Retina (tissue), 1 donor: ENCODE measurements around the gene SLC38A1.
A peak's percentile ranks its signal among the peaks of the same experiment; 100 is the strongest.

ENCODE experiments used
- DNase-seq: peaks from one replicate; pipeline ENCODE4 v3.0.0-alpha.2; 2016

The SLC38A1 gene

DNA sequence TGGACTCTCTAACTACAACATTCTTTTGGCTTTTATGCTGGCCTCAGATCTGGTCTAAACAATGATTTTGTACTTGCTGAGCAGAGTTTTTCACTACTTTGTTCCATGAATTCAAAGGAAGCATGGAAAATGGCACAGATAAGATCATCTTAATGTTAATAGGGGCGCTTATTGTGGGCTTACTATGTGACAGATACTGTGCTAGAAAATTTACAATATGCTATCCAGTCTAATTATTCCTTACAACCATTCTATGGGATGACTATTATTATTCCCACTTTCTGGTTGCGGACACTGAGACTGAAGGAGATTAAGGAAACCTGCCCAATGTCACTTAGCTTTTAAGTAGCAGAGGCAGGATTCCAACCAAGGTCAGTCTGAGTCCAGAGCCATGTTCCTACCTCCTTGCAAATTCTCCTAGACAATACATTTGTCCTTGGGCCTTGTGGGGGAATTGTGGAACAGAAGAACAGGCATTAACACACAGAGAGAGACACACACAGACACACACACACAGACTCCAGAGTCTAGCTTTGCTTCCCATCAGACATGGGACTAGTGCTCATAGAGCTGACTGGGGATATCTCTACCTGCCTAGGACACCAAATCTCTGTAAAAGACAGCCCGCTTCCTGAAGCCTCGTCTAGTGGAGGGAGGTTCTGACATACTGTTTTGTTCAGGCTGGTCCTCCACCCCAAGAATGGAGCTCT lies 107.7 kb downstream of the SLC38A1 start:
- no peak for DNase-seq

DNA sequence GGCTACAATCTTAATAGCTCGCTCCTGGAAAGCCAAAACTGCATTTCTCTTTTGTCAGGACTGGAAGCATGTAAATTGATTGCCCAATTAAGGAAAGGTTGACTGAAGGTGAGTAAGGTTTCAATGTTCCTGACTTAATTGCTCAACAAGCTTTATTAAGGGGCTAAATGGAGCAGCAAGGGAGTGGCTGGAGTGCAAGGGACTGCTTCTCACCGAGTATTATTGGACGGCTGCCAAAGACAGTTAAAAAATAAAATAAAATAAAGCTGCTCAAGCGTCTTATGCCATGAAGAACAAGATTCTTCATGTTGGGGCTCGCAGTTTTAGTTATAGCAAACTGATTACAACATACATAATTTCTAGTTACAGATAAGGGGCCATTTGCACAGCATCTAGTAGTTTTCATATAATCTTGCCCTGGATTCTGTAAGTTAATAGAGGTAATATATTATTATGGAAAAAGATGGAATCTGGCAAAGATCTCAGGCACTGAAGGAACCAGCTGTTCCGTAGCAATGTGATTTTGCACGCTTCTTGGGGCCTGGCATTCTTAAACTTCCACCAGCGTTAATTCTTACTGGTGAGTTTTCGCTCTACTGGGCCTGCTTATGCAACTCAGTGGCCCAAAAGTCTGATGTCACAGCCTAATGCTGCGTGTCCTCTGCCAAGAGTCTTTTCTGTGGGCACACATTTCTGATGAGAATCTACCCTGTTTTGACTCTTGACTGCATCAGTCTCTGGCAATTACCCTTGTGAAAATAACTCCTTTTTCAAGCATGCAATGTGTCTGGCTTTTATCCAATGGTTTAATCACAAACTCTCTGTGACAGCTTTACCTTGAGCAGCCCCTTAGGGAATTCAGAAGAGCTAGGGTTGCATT lies 108.5 kb downstream of the SLC38A1 start:
- peak; percentile 40 for DNase-seq

DNA sequence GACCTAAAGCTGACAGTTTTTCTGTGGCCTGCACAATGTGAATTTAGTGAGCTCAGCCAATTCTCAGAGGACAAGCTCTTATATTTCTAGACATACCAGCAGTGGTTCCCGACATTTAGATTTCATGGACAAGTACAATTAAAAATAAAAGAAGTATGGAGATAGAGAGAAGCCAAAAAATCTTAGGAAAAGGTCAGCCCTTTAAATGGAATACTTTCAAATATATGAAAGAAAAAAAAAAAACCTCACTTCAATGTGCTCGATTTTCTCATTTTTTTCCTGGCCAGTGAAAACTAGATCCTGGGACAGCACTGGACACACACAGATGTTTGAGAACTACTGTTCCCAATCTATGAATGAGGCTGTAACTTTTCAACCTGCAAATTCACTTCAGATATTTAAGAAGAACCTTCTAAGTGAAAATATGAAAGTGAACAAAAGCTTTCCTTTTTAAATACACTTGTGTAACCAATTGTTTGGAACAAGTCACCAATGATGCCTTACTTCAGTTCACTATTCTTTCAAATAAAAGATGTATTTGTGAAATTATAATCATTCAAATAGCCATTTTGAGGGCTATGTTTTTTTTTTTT lies 109.4 kb downstream of the SLC38A1 start:
- DNase-seq = no peak

DNA sequence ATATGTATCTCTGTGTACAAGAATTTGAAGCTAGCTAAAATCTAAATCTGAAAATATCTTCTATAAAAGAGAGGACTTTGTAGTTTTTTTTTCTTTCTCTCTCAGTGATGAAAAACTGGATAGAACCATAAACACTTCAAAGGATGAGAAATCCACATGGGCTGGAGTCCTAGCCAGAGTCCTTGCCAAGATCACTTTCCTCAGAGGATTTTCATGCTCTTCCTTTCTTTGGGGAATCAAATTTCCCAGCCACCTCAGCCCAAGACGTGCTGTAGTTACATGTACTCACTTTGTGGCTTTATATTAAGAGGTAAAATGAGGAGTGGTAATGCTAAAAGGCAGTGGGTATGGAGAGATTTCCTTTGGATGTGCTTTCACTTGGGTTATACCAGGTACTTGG lies 110.3 kb downstream of the SLC38A1 start:
- DNase-seq = no peak

GRCh38 chr12:46154221-46154985 lies 114.4 kb downstream of the SLC38A1 start:
- no peak for DNase-seq

DNA sequence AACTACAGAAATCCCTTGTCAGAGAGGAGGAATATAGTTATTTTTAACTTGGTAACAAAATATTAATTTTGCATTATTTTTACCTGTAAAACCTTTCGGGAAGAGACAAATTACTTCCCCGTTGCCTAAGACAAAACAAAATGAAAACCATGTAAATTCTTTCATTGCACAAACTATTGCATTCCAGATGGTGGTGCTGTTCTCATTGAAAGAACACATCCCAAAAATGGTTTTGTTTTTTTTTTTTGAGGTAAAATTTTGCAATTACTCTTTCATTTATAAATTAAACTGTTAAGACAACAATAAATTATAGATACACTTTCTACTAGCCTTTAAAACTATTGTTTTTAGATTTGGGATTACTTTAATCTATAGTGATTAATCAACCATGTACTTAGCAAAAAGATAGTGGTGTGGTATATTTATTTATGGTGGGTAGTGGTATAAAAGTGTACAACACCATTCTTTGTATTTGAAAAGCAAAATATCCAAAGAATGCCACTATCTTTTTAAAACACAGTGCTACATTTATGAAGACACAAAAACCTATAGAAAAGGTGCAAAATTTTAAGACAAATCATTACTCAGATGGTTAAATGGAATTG lies 115.5 kb downstream of the SLC38A1 start:
- no peak for DNase-seq

GRCh38 chr12:46152456-46152855 lies 116.4 kb downstream of the SLC38A1 start:
- DNase-seq = no peak

DNA sequence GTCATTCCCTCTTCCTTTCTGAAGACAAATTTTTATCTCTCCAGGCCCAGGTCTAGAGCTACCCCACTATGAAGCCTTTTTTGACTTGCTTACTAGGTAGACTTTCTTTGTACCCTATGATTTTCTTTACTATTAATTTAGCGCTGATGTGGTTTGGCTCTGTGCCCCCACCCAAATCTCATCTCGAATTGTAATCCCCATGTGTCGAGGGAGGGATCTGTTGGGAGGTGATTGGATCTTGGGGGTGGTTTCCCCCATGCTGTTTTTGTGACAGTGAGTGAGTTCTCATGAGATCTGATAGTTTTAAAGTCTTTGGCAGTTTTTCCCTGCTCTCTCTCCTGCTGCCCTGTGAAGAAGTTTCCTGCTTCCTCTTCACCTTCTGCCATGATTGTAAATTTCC lies 118.1 kb downstream of the SLC38A1 start:
- DNase-seq = no peak

DNA sequence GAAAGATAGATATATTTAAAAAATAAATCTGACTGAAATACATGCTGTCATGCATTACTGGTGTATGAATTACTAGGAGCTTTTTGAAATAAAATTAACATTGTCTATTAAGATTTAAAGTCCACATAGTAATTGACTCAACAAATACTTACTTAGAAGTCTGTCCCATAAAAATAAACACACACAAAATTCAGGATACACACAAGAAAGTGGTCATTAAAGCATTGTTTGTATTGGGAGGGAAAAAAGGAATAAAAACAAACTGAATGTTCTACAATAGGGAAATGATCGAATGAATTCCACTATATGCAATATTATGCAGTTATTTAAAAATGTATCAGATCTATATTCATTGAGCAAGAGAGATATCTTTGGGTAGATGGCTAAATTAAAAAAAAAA lies 118.9 kb downstream of the SLC38A1 start:
- DNase-seq = no peak

DNA sequence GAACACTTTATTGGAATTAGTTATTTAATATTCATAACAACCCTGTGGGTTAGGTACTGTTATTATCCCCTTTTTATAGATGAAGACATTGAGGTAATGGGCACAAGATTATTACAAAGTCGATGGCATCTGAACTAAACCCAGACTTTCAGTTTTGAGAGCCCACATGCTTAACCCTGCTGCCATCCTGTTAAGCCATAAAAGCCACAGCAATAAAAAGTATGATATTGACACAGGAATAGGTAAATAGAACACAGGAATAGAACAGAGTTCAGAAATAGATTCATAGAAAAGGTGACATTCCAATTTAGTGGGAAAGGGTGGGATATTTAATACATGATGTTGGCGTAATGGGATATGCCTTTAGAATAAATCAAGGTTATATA lies 119.8 kb downstream of the SLC38A1 start:
- DNase-seq = no peak

DNA sequence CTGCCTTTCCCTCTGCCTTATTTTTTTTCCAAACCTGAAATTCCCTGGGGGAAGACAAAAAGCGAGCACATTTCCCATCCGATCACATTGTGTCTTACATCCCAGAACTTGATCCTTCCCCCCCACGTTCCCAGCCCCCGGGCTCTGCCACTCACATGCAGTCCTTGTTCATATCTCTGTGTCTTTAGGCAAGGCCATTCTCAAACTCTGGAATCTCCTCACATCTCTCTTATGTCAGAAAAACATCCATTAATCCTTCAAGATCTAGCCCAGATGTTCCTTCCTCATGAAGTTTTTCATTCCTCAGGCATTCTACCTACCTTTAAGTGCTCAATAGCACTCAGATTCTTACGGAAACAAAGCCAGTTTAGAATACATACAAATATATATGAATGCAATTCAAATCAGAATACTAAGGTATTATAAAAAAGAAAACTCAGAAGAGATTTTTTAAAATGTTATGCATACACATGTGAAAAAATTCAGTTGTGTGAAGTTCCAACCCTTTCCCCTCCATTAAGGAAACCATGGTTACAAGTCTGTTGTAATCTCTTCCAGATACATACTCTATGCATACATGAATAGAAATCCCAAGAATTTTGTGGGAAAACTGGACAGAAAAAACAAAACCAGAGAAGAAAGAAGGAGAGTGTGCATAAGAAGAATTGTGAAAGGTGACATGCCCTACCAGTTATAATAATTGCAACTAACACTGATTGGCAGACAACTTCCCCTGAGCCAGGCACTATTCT lies 120.3 kb downstream of the SLC38A1 start:
- no peak for DNase-seq

DNA sequence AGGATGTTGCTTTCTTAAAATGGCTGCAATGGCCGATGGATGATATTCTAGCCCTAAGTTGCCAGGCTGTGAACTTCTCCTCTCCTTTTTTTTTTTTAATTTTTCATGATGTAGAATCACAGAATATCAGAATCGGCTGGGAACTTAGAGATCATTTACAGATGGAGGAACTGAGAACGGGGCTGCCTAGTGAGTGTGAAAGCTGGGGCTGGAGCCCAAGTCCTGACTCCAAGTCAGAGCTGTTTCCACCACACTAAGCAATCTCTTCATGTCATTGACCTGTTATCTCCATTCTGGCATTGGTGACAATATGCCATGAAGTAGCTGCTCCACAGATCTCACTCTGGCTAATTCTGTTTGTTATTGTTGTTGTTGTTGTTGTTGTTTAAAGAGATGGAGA lies 121.7 kb downstream of the SLC38A1 start:
- DNase-seq = no peak

- DNase-seq = no peak
These were observed 123.0 kb downstream of the SLC38A1 start for GRCh38 chr12:46145881-46146280.

DNA sequence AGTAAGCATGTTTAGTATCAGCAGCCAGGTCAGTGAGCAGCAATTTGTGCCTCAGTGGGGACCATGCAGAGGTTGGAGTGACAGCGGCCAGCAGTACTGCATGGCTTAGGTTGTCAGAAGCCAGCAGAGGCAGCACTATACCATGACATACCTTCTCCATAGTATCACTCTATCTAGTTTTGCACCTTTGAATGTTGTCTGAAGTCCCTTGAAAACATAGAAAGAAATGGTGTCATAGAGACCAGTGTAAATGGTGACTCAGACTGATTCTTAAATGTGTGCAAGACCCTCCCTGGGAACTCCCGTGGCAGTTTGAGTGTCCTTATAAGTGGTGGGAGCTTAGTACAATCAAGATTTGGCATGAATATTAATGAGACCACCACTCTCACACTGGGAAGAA lies 124.4 kb downstream of the SLC38A1 start:
- no peak for DNase-seq

DNA sequence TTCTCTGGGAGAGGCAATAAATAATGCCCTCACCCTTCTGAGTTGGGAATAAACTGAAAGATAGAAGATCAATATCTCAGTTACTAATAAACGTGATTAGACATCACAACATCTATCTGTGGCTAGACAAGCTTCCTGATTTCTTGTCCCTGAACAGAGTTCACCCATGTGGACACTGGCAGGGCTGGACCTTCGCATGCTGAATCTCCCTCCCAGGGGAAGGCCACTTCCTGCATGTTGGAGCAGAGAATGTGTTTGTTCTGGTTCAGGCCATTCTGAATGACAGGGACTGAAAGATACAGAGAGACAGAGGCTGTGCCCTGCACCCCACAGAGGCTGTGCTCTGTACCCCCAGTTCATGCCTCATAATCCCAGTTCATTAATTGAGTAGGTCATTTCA lies 132.6 kb downstream of the SLC38A1 start:
- no peak for DNase-seq

- no peak for DNase-seq
These were observed 133.1 kb downstream of the SLC38A1 start for GRCh38 chr12:46135750-46136149.

DNA sequence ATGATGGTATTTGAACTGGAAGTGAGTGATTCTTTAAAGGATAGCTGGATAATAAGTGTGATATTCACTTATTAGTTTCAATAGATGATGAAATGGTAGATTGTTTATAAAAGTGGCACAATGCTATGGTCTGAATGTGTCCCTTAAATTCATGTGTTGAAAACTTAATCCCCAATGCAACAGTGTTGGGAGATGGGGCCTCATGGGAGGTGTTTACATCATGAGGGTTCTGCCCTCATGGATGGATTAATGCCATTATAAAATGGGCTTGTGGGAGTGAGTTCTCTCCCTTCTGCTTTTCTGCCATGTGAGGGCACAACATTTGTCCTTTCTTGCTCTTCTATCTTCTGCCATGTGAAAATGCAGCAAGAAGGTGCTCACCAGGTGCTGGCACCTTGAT lies 134.0 kb downstream of the SLC38A1 start:
- DNase-seq = no peak

DNA sequence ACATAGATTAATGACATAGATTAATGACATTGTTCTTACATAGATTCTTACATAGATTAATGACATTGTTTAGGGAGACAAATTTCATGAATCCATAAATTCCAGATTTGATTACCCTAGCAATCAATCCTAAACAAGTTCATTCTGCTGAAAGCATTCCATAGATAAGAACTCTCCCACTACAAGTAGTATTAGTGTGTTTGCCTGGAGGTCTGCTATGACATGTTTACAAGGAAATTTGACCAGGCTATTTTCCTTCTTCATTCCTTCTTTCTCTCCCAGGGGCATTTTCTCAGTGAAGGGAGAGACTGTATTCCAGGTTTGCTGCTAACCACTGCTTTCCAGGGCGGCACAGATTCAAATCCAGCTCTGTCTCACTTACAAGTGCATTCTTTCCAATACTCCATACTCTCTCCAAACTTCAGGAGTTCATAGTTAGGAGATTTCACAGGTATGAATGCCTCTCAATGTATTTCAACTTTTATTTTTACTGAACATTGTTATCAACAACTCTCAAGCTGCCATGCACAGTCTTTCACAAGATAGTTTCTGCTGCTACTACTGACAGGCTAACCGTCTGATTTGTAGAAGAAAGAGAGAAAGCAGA lies 134.5 kb downstream of the SLC38A1 start:
- DNase-seq = no peak

DNA sequence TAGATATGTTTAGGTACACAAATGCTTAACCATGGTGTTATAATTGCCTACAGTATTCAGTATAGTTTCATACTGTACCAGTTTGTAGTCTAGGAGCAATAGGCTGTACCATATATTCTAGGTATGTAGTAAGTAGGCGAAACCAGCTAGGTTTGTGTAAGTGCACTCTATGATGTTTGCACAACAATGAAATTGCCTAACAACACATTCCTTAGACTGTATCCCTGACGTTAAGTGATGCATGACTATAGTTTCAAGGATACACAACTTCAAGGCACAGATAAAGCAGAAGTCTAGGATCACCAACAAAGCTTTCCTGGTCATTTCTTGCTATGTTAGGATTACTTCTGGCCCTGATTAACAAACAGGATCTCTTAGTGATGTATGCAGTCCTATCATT lies 135.1 kb downstream of the SLC38A1 start:
- no peak for DNase-seq
